T1000 (cell line): ENCODE results near the gene ZNF277.

Experiments used
- DNase-seq: peaks from one replicate; lab custom pipeline; 2025; ENCODE audit warnings: mixed read lengths; lab: John Stamatoyannopoulos, UW

ZNF277 gene

GRCh38 chr7:112391841-112392286 is 185.4 kb downstream of the ZNF277 start:
- DNase-seq: peak; percentile 37
